DND-41 (cell line): ENCODE results near the gene C1orf210.

ENCODE experiments used
- EZH2 ChIP-seq: IDR thresholded peaks from 3 replicates; pipeline ENCODE4 v1.6.1; 2012; ENCODE audit warnings: borderline replicate concordance, low read depth, mild to moderate bottlenecking, moderate library complexity, low read length, inconsistent platforms; ENCODE audit not compliant: severe bottlenecking
- TF ChIP-seq, protein P1 (sequence below): IDR thresholded peaks from 2 replicates; pipeline ENCODE4 v1.5.1; 2012; ENCODE audit warnings: borderline replicate concordance, low read length, moderate library complexity, mild to moderate bottlenecking; ENCODE audit not compliant: poor library complexity, severe bottlenecking; ENCODE audit errors: extremely low read depth

DNA sequence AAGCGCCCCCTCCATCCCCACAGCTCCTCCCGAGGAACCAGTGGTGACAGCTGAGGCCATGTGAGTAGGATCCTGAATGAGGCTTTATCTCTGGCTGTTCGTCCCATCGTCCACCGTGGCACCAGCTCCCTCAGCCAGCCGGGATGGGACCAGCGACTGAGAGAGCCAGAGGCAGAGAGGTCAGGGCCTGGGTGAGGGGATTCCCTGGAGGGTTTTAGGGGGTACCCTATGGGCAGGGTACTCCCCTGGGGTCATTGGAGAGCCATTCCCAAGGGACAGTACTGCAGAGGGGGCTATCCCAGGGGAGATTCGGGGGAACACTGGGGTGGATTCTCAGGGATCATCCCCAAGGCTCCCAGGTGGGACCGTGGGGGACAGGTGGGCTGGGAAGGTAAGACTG is 13.2 kb downstream of the C1orf210 start:
- TF ChIP-seq, protein P1, sequence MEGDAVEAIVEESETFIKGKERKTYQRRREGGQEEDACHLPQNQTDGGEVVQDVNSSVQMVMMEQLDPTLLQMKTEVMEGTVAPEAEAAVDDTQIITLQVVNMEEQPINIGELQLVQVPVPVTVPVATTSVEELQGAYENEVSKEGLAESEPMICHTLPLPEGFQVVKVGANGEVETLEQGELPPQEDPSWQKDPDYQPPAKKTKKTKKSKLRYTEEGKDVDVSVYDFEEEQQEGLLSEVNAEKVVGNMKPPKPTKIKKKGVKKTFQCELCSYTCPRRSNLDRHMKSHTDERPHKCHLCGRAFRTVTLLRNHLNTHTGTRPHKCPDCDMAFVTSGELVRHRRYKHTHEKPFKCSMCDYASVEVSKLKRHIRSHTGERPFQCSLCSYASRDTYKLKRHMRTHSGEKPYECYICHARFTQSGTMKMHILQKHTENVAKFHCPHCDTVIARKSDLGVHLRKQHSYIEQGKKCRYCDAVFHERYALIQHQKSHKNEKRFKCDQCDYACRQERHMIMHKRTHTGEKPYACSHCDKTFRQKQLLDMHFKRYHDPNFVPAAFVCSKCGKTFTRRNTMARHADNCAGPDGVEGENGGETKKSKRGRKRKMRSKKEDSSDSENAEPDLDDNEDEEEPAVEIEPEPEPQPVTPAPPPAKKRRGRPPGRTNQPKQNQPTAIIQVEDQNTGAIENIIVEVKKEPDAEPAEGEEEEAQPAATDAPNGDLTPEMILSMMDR = no peak
- no peak for TF ChIP-seq EZH2
